GM20000 (cell line): ENCODE measurements around the gene SYNE3.
A peak's percentile ranks its signal among the peaks of the same experiment; 100 is the strongest.

Experiments
- DNase-seq: peaks from one replicate; pipeline ENCODE4 v3.0.0; 2012; ENCODE audit warnings: low spot score
- CTCF ChIP-seq: IDR thresholded peaks from 2 replicates; pipeline ENCODE4 v1.5.1; 2012; ENCODE audit warnings: mild to moderate bottlenecking, control low read depth; ENCODE audit errors: extremely low read depth, missing control alignments

The SYNE3 gene

GRCh38 chr14:95522116-95522515 lies 5.7 kb upstream of the SYNE3 start:
- no peak for DNase-seq

GRCh38 chr14:95521001-95521400 lies 4.6 kb upstream of the SYNE3 start:
- no peak for TF ChIP-seq CTCF
- DNase-seq: no peak

More at GRCh38 chr14:95522116-95522515, 5.7 kb upstream of the SYNE3 start:
- no peak for TF ChIP-seq CTCF

GRCh38 chr14:95520346-95520745 lies 3.9 kb upstream of the SYNE3 start:
- TF ChIP-seq CTCF: no peak

GRCh38 chr14:95519699-95520098 lies 3.2 kb upstream of the SYNE3 start:
- TF ChIP-seq CTCF: no peak
- DNase-seq: peak; percentile 53

More at GRCh38 chr14:95520346-95520745, 3.9 kb upstream of the SYNE3 start:
- DNase-seq: no peak

- no peak for DNase-seq
Measured at GRCh38 chr14:95518045-95518751, 1.7 kb upstream of the SYNE3 start.

GRCh38 chr14:95515596-95516552 lies 576 bp downstream of the SYNE3 start:
- no peak for TF ChIP-seq CTCF
- peak; percentile 94 for DNase-seq

More at GRCh38 chr14:95518045-95518751, 1.7 kb upstream of the SYNE3 start:
- TF ChIP-seq CTCF: no peak

GRCh38 chr14:95515080-95515489 lies 1.4 kb downstream of the SYNE3 start:
- TF ChIP-seq CTCF: no peak
- DNase-seq: no peak
